Inferior parietal cortex (tissue), 1 donor: Measurements from ENCODE around the gene HPX.
A peak's percentile ranks its signal among the peaks of the same experiment; 100 is the strongest.

Experiments
- DNase-seq: peaks from one replicate; pipeline ENCODE4 v3.0.0-alpha.2; 2016; ENCODE audit errors: extremely low spot score

Gene HPX, protein sequence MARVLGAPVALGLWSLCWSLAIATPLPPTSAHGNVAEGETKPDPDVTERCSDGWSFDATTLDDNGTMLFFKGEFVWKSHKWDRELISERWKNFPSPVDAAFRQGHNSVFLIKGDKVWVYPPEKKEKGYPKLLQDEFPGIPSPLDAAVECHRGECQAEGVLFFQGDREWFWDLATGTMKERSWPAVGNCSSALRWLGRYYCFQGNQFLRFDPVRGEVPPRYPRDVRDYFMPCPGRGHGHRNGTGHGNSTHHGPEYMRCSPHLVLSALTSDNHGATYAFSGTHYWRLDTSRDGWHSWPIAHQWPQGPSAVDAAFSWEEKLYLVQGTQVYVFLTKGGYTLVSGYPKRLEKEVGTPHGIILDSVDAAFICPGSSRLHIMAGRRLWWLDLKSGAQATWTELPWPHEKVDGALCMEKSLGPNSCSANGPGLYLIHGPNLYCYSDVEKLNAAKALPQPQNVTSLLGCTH

DNA sequence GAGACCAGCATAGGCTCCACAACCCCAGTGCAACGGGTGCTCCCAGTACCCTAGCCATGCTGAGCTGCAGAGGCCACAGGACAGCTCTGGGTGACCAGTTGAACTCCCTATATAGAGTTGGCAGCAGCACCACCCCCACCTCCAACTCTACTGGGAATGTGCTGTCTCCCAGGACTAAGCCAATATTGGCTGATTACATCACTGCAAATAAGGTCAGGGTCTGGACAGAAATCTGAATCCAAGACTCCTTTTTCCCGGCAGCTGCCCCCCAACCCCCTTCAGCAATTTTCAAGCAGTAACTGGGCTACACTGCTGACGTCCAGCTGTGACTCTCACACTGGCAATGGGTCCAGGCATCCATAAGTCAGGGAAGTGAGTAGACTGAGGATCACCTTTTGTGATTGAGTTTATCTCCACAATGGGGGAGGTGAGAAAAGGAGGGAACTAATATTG lies at the start of gene HPX:
TSS of gene HPX (minus strand) at position 82 of the 453 bp plus-strand sequence. CDS start at position 58, 24 bp downstream.
- no peak for DNase-seq

DNA sequence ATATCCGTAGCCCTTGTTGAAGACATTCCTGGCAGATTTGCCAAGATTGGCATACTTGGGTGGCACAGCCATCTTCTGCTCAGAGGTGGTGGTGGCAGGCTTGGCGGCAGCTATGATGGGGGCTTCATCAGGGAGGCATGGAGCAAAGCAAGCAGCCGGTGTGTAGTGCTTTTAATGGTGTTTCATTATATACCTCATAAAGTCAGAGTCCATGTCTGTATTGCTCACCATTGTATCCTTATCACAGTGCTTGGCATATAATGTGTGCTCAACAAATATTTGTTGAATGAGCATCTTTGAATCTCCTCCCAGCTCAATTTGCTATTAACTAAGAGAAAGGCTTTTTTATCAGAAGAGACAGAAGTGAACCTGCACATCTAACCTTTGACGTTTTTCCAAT lies 48.5 kb upstream of the HPX start:
- no peak for DNase-seq

DNA sequence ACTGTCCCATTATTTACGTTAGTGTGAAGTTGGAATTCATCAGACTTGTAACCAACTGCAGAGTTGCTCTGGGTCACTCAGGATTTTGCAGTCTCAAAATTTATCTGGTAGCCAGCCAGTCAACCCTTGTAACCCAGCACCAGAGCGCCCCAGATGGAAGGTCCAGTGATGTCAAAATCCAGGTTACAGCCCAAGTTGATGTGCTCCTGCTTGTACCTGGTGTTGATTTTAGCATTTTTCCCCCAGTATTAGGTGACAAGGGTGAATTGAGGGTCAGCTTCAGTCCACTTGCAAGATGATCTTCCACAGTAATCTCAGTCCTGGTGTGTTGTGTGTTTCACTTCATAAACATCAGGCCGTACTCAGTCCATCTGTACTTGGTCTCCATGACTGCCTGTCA lies 48.0 kb upstream of the HPX start:
- DNase-seq: no peak

DNA sequence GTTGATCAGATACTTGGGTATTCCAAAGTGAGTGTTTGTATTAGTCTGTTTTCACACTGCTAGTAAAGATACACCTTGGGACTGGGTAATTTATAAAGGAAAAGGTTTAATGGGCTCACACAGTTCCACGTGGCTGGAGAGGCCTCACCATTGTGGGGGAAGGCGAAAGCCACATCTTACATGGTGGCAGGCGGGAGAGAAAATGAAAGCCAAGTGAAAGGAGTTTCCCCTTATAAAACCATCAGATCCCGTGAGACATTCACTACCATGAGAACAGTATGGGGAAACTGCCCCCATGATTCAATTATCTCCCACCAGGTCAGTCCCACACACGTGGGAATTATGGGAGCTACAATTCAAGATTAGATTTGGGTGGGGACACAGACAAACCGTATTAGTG lies 47.6 kb upstream of the HPX start:
- DNase-seq: no peak

DNA sequence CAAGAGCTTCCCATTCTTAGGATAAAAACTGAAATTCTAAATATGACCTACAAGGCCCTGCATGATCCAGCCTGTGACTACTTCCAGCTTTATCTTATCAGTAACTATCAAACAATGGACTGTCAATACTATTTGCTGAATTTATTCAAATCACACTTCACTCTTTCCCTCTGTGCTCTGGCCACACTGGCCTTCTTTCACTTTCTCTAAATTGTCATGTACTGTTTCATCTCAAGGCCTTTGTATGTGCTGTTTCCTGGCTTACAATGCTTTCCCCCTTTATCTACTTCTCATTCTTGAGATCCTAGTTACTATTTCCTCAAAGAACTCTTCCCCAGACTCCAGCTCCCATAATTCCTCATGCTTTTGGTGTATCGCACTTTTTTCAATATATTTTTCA lies 46.2 kb upstream of the HPX start:
- no peak for DNase-seq

DNA sequence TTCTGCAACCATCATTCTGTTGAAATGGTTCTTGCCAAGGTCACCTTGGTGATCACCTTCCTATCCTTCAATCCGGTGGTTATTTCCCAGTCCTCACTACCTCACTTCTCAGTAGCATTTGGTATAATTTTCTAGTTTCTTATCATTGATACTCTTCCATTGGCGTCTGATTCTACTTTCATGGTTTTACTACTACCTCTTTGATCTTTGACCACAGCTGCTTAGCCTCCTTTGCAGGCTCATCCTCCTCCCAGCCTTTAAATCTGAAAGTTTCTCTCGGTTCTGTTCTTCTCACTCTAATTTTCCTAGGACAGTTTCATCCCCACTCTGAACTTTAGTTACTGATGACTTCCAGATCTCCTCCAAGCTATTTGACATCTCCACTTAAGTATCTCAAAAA lies 45.5 kb upstream of the HPX start:
- DNase-seq: no peak

DNA sequence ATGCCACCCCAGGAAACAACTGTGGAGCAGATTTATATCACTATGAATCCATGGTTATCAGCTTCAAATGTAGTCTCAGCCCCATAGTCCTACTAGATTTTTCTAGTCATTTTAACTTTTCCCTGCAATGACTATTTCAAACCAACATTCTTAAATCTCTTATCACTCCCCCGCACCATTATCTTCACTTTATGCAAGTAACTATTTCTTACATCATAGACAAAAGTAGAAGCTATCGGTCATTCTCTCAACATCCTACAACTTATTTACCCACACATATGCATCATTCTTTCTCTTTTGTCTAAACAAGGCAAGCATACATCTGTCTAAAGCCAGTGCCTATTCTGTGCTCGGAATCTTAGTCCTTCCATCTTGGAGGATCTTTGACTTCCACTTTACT lies 44.9 kb upstream of the HPX start:
- no peak for DNase-seq

DNA sequence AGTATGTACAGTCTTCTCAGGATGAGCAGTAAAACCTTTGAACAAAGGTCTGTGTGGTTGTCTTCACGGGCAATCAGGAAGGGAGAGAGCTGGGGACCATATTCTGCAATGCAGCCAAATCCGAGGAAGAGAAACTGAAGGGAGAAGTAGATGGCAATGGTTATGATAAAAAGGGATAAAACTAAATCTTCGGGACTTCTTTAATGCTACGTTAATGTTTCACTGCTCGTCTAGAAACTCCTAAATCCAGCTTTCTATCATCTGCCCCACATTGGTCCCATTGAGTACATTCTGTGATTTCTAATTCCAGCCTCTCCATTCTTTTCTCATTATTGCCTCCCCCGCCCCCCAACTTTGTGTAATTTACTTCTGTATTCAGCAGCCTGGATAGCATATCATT lies 42.2 kb upstream of the HPX start:
- no peak for DNase-seq

DNA sequence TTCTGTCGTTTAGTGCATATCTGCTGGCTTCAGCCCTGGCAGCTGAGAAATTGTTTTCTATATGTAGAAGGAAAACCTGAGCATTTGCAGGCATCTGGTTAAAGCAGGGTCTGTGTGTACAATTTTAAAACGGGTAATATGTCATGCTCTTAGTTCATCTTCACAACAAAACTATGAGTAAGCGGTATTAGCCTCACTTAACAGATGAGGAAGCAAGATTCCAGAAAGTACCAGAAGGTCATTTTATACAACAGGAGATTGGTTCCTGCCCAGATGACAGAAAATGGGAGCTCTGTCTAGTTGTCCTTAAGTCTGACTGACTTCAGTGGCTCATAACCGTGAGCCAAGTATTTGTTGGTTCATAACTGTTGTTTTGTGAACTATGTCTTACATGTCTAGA lies 41.7 kb upstream of the HPX start:
- no peak for DNase-seq

DNA sequence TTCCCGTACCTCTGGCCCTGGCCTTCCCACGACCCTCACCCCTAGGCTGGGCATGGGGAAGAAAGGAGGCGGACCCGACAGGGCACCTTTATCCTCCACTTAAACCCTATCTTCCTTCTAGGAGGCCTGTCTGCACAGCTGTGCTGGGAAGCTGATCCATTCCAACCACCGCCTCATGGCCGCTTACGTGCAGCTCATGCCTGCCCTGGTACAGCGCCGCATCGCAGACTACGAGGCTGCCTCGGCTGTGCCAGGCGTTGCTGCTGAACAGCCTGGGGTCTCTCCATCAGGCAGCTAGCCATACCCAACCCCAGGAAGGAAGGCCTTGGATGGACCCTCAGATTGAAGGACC lies 41.1 kb upstream of the HPX start:
- DNase-seq: no peak

DNA sequence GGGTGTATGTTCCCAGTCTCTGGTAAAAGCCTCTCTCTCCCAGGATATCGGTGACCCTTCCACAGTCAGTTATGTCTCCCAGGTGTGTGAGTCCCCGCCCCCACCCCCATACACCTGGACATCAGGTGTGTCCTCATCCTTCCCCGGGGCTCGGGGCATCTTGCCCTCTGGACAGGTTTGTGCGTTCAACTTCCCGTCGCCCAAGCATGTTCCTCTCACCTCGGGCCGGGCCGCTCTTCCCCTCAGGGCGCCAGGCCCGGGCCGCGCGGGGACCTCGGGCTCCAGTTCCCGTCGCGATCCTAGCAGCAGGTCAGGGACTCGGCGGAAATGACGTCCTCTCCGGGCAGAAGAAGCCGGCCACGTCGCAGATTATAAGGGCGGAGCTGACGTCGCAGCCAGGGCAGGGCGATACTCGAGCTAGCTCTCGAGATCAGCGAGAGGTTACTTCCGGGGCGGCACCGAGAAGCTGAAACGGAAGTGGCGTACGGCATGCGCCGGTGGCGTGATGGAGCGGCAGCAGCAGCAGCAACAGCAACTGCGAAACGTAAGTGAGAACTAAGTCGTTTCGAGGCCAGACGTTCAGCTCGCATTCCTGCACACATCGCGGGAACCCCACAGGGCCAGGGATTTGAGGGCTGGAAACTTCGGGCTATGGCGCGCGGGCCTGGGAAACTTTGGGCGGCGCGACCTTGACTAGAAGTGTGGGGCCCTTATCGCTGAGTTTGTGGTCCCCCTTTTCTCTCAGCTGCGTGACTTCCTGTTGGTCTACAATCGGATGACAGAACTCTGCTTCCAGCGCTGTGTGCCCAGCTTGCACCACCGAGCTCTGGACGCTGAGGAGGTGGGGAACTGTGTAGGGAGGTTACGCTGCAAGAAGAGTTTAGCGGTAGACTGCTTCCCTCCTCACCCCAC lies 40.5 kb upstream of the HPX start, which contains the start of the genes ARFIP2 and TIMM10B:
TSS of gene ARFIP2 (minus strand) at position 320 of the 912 bp plus-strand sequence. CDS start 910 bp downstream, outside the sequence.
TSS of gene TIMM10B (plus strand) at position 490 of the 912 bp plus-strand sequence. CDS start at position 506, 16 bp downstream.
- DNase-seq: peak; percentile 98

DNA sequence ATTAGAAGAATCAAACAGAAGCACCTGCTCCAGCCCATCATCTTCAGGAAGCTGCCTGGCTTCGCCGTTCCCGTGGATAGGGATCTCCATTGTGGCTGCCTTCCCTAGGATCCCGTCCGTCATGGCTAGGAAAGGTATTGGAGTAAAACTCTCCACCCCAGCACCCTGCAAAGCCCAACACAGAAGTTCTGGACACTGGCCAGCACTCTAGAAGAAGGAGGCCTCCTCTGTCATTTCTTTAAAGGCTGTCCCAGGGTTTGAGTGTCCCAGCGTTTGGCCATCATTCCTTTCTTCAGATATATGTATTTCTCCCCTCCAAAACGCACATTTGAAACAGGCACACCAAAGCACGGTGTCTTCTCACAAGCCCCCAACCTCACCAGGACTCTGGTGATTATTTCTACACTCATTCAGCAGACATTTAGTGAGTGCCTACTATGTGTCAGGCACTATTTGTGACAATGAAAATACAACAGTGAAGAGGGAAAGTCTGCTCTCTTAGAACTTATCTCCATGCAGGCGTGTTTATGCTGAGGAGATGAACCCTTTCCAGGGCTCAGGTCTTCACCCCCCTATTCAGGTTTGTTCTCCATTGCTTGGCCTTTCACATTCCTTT lies 39.6 kb upstream of the HPX start:
- no peak for DNase-seq

DNA sequence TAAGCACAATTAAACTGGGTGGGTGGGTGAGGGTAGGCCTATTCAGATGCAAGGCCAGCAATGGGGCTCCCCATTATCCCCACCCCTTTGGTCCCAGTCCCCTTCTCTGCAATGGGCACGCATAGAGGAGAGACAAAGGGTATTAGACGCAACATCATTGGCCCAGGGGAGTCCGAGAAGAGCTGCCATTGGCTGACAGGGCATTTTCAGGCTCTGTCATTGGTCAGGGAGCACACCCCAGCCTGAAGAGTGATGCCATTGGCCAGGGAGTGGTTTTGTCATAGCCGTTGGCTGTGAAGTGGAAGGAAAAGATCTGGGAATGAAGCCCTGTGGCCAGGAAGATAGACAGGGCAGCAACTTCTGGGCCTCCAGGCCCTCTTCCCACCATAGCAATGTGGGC lies 35.8 kb upstream of the HPX start:
- DNase-seq: no peak

DNA sequence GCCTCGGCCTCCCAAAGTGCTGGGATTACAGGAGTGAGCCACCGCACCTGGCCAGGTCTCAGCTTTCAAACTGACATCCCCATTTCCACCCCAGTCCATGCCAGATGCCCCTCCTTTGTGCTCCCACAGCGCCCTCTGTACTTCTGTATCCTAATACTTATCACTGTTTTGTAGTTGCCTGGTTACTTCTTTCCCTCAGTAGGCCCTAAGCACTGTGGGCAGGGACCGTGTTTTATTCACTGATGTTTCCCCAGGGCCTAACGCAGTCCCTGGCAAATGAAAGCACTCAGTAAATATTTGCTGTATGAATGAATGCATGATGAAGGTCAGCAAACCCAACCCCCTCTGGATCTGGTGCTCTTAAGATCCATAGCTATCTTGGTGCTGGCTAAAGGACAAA lies 35.1 kb upstream of the HPX start:
- DNase-seq: no peak

DNA sequence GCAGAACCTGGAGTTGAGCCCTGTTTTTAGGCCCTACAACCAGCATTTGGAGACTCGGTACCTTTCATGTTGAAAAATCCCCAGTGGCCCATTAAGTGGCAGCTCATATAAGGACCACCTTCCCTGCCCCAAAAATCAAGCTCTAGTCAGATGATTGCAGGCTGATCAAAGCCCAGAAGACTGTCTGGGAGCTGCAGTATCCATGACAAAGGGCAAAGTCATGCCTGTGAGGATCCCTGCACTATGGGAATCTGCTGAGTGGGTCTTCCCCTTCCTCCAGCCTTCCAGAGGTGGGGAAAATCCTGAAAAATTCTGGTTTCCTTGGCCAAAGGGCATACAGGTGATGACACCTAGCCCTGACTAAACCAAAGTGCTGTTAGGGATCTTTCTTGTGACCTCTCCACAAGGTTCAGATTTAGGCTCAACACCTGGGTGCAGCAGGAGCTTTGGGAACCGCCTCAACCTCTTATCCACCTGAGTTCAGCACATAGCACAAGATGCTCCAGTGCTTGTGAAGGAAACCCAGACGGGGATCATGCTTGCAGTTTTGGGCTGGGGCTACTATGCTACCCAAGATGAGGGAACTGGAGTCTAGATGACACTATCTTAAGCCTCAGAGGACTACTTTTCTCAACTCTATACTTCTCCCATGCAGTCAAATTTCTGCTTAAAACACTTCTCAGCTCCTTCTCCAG lies 34.2 kb upstream of the HPX start:
- DNase-seq: no peak

DNA sequence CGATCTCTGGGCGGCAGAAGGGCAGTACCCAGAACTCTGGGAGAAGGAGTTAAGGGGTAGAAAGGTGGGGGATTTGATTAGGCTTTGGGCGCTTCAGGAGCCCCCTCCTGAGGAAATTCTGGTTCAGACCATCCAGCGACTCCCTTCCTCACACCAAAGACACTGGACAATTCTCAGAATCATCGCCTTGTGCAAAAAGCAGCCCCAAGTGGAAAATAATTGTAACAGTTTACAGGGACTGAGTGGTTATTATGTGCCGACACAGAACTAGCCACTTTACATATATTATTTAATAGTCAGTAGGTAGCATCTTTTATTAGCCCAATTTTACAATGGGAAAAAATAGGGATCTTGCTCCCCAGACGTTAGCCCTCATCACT lies 33.6 kb upstream of the HPX start:
- DNase-seq: no peak

DNA sequence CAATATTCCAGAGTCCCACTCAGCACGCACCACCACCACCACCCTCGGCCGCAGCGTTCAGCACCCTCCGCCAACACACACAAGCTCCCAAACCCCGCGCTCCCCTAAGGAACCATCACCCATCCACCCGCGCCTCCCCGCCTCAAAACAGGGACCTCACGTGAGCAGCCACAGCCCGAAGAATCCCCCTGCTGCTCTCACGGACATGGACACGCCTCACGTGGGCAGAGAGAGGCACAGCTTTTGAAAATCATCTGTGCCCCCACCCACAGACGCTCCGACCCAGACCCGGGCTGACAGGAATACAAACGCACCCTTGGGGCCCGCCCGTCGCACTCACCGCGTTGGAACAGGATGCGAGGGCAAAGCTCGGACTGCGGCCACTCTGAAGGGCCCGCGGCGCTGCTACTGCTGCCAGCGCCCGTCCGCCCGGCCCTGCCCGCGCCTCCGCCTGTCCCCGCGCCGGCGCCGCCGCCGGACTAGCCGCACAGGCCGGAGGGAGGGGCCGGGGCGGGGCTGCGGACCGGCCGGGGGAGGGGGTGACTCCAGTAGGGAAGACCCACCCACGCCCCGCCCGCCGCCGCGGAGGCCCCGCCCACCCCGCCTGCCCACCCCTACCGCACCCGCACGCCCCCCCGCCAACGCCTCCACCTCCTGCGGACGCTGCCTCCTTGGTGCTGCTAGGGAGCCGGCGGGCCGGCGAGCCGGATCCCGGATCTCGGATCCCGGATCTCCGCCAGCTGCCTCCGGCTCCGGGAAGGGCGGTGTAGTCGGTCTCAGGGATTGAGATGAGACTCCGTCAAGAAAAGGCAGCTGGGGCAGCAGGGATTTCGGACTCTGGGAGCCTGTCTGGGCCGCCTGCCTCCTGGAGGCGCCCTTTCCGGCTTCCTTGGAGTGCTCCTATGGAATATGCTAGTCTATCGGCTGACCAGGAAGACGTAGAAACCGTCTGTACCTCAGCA lies 32.9 kb upstream of the HPX start, which contains the start of gene TRIM3:
TSS of gene TRIM3 (minus strand) at position 491 of the 962 bp plus-strand sequence. CDS start 8,246 bp downstream, outside the sequence.
- peak; percentile 59 for DNase-seq

DNA sequence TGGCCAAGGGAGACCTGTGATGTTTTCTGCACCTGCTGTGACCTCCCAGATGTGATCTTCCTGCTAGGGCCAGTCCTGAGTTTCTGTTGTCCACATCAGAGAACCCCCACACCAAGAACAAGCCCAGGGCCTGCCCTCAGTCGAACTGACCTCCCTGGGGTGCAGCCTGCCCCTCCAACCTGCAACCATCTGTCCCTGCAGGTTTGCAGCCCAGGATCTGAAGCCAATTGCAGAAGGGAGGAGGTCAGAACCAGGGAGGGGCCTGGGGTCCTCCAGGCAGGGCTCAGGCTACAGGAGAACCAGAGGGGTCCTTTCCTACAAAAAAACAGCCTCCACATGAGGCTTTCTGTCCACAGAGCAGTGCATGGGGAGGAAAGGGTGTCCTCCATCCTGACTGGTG lies 32.1 kb upstream of the HPX start:
- no peak for DNase-seq

DNA sequence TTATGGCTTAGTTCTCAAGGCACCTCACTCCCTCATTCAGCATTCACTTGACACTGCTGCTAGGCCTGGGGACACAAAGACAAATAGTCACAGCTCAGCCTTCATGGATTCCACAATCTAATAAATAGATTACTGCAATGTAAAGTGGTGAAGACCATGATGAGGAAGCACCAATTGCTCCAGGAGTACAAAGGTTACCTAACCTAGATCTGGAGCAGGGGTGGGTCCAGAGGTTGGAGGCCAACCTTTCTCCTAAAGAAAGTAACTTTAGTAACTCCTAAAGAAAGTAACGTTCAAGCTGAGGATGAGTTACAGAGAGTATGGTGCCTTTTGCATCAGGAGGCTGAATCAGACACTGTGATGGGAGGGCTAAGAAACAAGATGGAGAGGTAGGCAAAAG lies 28.8 kb upstream of the HPX start:
- no peak for DNase-seq
